ENCODE measurements around the gene TBC1D2B. TPM values are rescaled to one million over a fixed set of nuclear protein-coding genes. Genes with fewer than 3 reads are reported as not detected.
A peak's percentile ranks its signal among the peaks of the same experiment; 100 is the strongest.
"Not testable (repeated sequence)": the region's sequence is repeated elsewhere in the genome, so short reads cannot be mapped to it uniquely, and the experiment has no call there.

The TBC1D2B gene
- total and polyA plus RNA-seq, 4 donors: 9.8 to 109 (median 53.2) TPM

GRCh38 chr15:77964193-77964592 lies 113.3 kb downstream of the TBC1D2B start:
- H3K4me3 ChIP-seq (ENCODE audit: low read length in 2 of 2): no peak overlapping the region
- DNase-seq (no peak), ATAC-seq (ENCODE audit: low FRiP score) (no peak)
- H3K27ac ChIP-seq (ENCODE audit: low read depth in 1 of 2, low read length in 2 of 2): no peak overlapping the region
- no peaks in the 10 kb centered on the region for H3K27me3 ChIP-seq (ENCODE audit: control insufficient read depth in 1 of 2, insufficient read depth in 2 of 2, low read length in 1 of 2)
- WGBS, 2 donors: 37 to 49% methylated on average over 1 of the region's 1 CpG
- H3K9me3 ChIP-seq (ENCODE audit: control insufficient read depth, low read length): no peaks in the 10 kb centered on the region
- H3K4me1 ChIP-seq (ENCODE audit: control insufficient read depth in 1 of 2, insufficient read depth in 2 of 2, low read length in 2 of 2): no peaks in the 10 kb centered on the region
- intact Hi-C loops (cut with DNase I): loop anchor here in 1 of 2 donors (10.0 kb wide), 1 partner anchor 231 kb away; no protein-coding TSS in a partner anchor
- no peaks in the 10 kb centered on the region for H3K36me3 ChIP-seq (ENCODE audit: control insufficient read depth in 1 of 2, insufficient read depth in 2 of 2, low read length in 1 of 2)

GRCh38 chr15:77959432-77959879 lies 118.1 kb downstream of the TBC1D2B start:
- intact Hi-C loops (cut with DNase I): loop anchor here (2.0 to 5.0 kb wide), 2 partner anchors 149 to 283 kb away; no protein-coding TSS in a partner anchor
- 4 to 5% methylated on average over 17 of the region's 17 CpGs for WGBS, 2 donors
- Histone ChIP-seq H3K27ac (ENCODE audit: low read depth in 1 of 2, low read length in 2 of 2) (no peak overlapping the region), H3K4me1 (ENCODE audit: control insufficient read depth in 1 of 2, insufficient read depth in 2 of 2, low read length in 2 of 2) (no peaks in the 10 kb centered on the region), H3K27me3 (ENCODE audit: control insufficient read depth in 1 of 2, insufficient read depth in 2 of 2, low read length in 1 of 2) (no peaks in the 10 kb centered on the region), H3K36me3 (ENCODE audit: control insufficient read depth in 1 of 2, insufficient read depth in 2 of 2, low read length in 1 of 2) (no peaks in the 10 kb centered on the region), H3K4me3 (ENCODE audit: low read length in 2 of 2) (no peak overlapping the region), H3K9me3 (ENCODE audit: control insufficient read depth, low read length) (no peaks in the 10 kb centered on the region)
- DNase-seq: peak; percentile 81 to 94
- ATAC-seq (ENCODE audit: low FRiP score): peak; percentile 95

GRCh38 chr15:77958716-77959431 lies 118.6 kb downstream of the TBC1D2B start:
- not testable (repeated sequence) for H3K4me3 ChIP-seq (ENCODE audit: low read length in 2 of 2); H3K36me3 ChIP-seq (ENCODE audit: control insufficient read depth in 1 of 2, insufficient read depth in 2 of 2, low read length in 1 of 2); H3K27ac ChIP-seq (ENCODE audit: low read depth in 1 of 2, low read length in 2 of 2); DNase-seq; H3K27me3 ChIP-seq (ENCODE audit: control insufficient read depth in 1 of 2, insufficient read depth in 2 of 2, low read length in 1 of 2); ATAC-seq (ENCODE audit: low FRiP score); H3K4me1 ChIP-seq (ENCODE audit: control insufficient read depth in 1 of 2, insufficient read depth in 2 of 2, low read length in 2 of 2); H3K9me3 ChIP-seq (ENCODE audit: control insufficient read depth, low read length)
- 64 to 72% methylated on average over 7 of the region's 7 CpGs for WGBS, 2 donors
- intact Hi-C loops (cut with DNase I): loop anchor here (2.0 to 5.0 kb wide), 2 partner anchors 150 to 283 kb away; no protein-coding TSS in a partner anchor

- H3K36me3 ChIP-seq (ENCODE audit: control insufficient read depth in 1 of 2, insufficient read depth in 2 of 2, low read length in 1 of 2); ATAC-seq (ENCODE audit: low FRiP score); H3K4me1 ChIP-seq (ENCODE audit: control insufficient read depth in 1 of 2, insufficient read depth in 2 of 2, low read length in 2 of 2); H3K9me3 ChIP-seq (ENCODE audit: control insufficient read depth, low read length); H3K27me3 ChIP-seq (ENCODE audit: control insufficient read depth in 1 of 2, insufficient read depth in 2 of 2, low read length in 1 of 2); H3K27ac ChIP-seq (ENCODE audit: low read depth in 1 of 2, low read length in 2 of 2); H3K4me3 ChIP-seq (ENCODE audit: low read length in 2 of 2); DNase-seq: not testable (repeated sequence)
- 92% methylated on average over 2 of the region's 2 CpGs for WGBS, 2 donors
- intact Hi-C loops (cut with DNase I): loop anchor here (2.0 to 5.0 kb wide), 2 partner anchors 151 to 284 kb away; no protein-coding TSS in a partner anchor
Measured at GRCh38 chr15:77958021-77958420, 119.5 kb downstream of the TBC1D2B start.

- DNase-seq; H3K4me1 ChIP-seq (ENCODE audit: control insufficient read depth in 1 of 2, insufficient read depth in 2 of 2, low read length in 2 of 2); intact Hi-C loops (cut with DNase I); H3K4me3 ChIP-seq (ENCODE audit: low read length in 2 of 2); H3K9me3 ChIP-seq (ENCODE audit: control insufficient read depth, low read length); H3K36me3 ChIP-seq (ENCODE audit: control insufficient read depth in 1 of 2, insufficient read depth in 2 of 2, low read length in 1 of 2); H3K27ac ChIP-seq (ENCODE audit: low read depth in 1 of 2, low read length in 2 of 2); H3K27me3 ChIP-seq (ENCODE audit: control insufficient read depth in 1 of 2, insufficient read depth in 2 of 2, low read length in 1 of 2); ATAC-seq (ENCODE audit: low FRiP score): not testable (repeated sequence)
- WGBS, 2 donors: 66 to 80% methylated on average over 5 of the region's 5 CpGs
Measured at GRCh38 chr15:77953926-77954325, 123.6 kb downstream of the TBC1D2B start.

GRCh38 chr15:77952928-77953446 lies 124.5 kb downstream of the TBC1D2B start:
- H3K4me1 ChIP-seq (ENCODE audit: control insufficient read depth in 1 of 2, insufficient read depth in 2 of 2, low read length in 2 of 2); H3K27me3 ChIP-seq (ENCODE audit: control insufficient read depth in 1 of 2, insufficient read depth in 2 of 2, low read length in 1 of 2); H3K9me3 ChIP-seq (ENCODE audit: control insufficient read depth, low read length); H3K27ac ChIP-seq (ENCODE audit: low read depth in 1 of 2, low read length in 2 of 2); intact Hi-C loops (cut with DNase I); H3K4me3 ChIP-seq (ENCODE audit: low read length in 2 of 2); H3K36me3 ChIP-seq (ENCODE audit: control insufficient read depth in 1 of 2, insufficient read depth in 2 of 2, low read length in 1 of 2); DNase-seq; ATAC-seq (ENCODE audit: low FRiP score): not testable (repeated sequence)
- 90 to 92% methylated on average over 4 of the region's 5 CpGs for WGBS, 2 donors

GRCh38 chr15:77951105-77951786 lies 126.3 kb downstream of the TBC1D2B start:
- H3K4me1 ChIP-seq (ENCODE audit: control insufficient read depth in 1 of 2, insufficient read depth in 2 of 2, low read length in 2 of 2); ATAC-seq (ENCODE audit: low FRiP score); intact Hi-C loops (cut with DNase I); H3K4me3 ChIP-seq (ENCODE audit: low read length in 2 of 2); H3K27me3 ChIP-seq (ENCODE audit: control insufficient read depth in 1 of 2, insufficient read depth in 2 of 2, low read length in 1 of 2); H3K27ac ChIP-seq (ENCODE audit: low read depth in 1 of 2, low read length in 2 of 2); H3K36me3 ChIP-seq (ENCODE audit: control insufficient read depth in 1 of 2, insufficient read depth in 2 of 2, low read length in 1 of 2); H3K9me3 ChIP-seq (ENCODE audit: control insufficient read depth, low read length); DNase-seq: not testable (repeated sequence)
- WGBS, 2 donors: 91 to 92% methylated on average over 4 of the region's 5 CpGs

- DNase-seq; H3K27ac ChIP-seq (ENCODE audit: low read depth in 1 of 2, low read length in 2 of 2); H3K36me3 ChIP-seq (ENCODE audit: control insufficient read depth in 1 of 2, insufficient read depth in 2 of 2, low read length in 1 of 2); H3K9me3 ChIP-seq (ENCODE audit: control insufficient read depth, low read length); intact Hi-C loops (cut with DNase I); H3K27me3 ChIP-seq (ENCODE audit: control insufficient read depth in 1 of 2, insufficient read depth in 2 of 2, low read length in 1 of 2); H3K4me3 ChIP-seq (ENCODE audit: low read length in 2 of 2); H3K4me1 ChIP-seq (ENCODE audit: control insufficient read depth in 1 of 2, insufficient read depth in 2 of 2, low read length in 2 of 2): not testable (repeated sequence)
- peak; percentile 36 for ATAC-seq (ENCODE audit: low FRiP score)
- WGBS, 2 donors: 97% methylated on average over 1 of the region's 2 CpGs
Measured at GRCh38 chr15:77950470-77950869, 127.0 kb downstream of the TBC1D2B start.
